H9 (cell line): Measurements from ENCODE around the gene GAL3ST3. TPM values are rescaled to one million over a fixed set of nuclear protein-coding genes. Genes with fewer than 3 reads are reported as not detected.

Experiments used
- DNase-seq: peaks from one replicate; pipeline ENCODE4 v3.0.0-alpha.2; 2017
- H2AFZ ChIP-seq: one replicate; pipeline ENCODE4 v1.6.1; 2013; ENCODE audit warnings: mild to moderate bottlenecking, low read length, control low read depth, moderate library complexity
- H2AK5ac ChIP-seq: 2 replicates; pipeline ENCODE4 v1.6.1; 2013; ENCODE audit warnings: low read length, control low read depth, mixed read lengths; ENCODE audit not compliant: insufficient read length
- H2BK120ac ChIP-seq: one replicate; pipeline ENCODE4 v1.6.1; 2013; ENCODE audit warnings: low read depth, mild to moderate bottlenecking, low read length, control low read depth, inconsistent platforms; ENCODE audit not compliant: poor library complexity, severe bottlenecking
- H2BK12ac ChIP-seq: 2 replicates; pipeline ENCODE4 v1.6.1; 2013; ENCODE audit warnings: low read length, control low read depth, mixed read lengths, low read depth; ENCODE audit not compliant: insufficient read length
- H2BK15ac ChIP-seq: 2 replicates; pipeline ENCODE4 v1.6.1; 2013; ENCODE audit warnings: low read depth, low read length, control low read depth
- H2BK20ac ChIP-seq: one replicate; pipeline ENCODE4 v1.6.1; 2013; ENCODE audit warnings: low read depth, mild to moderate bottlenecking, low read length, control low read depth, inconsistent platforms; ENCODE audit not compliant: poor library complexity, severe bottlenecking
- H2BK5ac ChIP-seq: 2 replicates; pipeline ENCODE4 v1.6.1; 2013; ENCODE audit warnings: low read length, control low read depth, mixed read lengths; ENCODE audit not compliant: insufficient read length
- H3K14ac ChIP-seq: 2 replicates; pipeline ENCODE4 v1.6.1; 2013; ENCODE audit warnings: low read length, control low read depth; ENCODE audit not compliant: insufficient read depth
- H3K18ac ChIP-seq: 2 replicates; pipeline ENCODE4 v1.6.1; 2013; ENCODE audit warnings: low read depth, mild to moderate bottlenecking, mixed read lengths, low read length, control low read depth; ENCODE audit not compliant: insufficient read length
- H3K23ac ChIP-seq: 2 replicates; pipeline ENCODE4 v1.6.1; 2013; ENCODE audit warnings: low read length, control low read depth, mixed read lengths, low read depth; ENCODE audit not compliant: insufficient read length
- H3K23me2 ChIP-seq: 2 replicates; pipeline ENCODE4 v1.6.1; 2013; ENCODE audit warnings: low read depth, mild to moderate bottlenecking, mixed read lengths, low read length, control low read depth; ENCODE audit not compliant: insufficient read length, poor library complexity, severe bottlenecking
- H3K27ac ChIP-seq: 2 replicates; pipeline ENCODE4 v1.5.1; 2013; ENCODE audit warnings: low read length, control low read depth, mixed read lengths, low read depth; ENCODE audit not compliant: insufficient read length
- H3K27me3 ChIP-seq: 2 replicates; pipeline ENCODE4 v1.6.1; 2013; ENCODE audit warnings: low read length, control low read depth, inconsistent platforms; ENCODE audit not compliant: insufficient read depth
- H3K4ac ChIP-seq: 2 replicates; pipeline ENCODE4 v1.6.1; 2013; ENCODE audit warnings: low read depth, mild to moderate bottlenecking, control low read depth, inconsistent platforms, low read length, moderate library complexity
- H3K4me1 ChIP-seq: 2 replicates; pipeline ENCODE4 v1.6.1; 2013; ENCODE audit warnings: low read length, control low read depth, inconsistent platforms; ENCODE audit not compliant: insufficient read depth
- H3K4me2 ChIP-seq: 2 replicates; pipeline ENCODE4 v1.6.1; 2013; ENCODE audit warnings: low read length, control low read depth, mixed read lengths; ENCODE audit not compliant: insufficient read length, insufficient read depth
- H3K56ac ChIP-seq: 2 replicates; pipeline ENCODE4 v1.6.1; 2013; ENCODE audit warnings: low read depth, mild to moderate bottlenecking, mixed read lengths, low read length, control low read depth; ENCODE audit not compliant: insufficient read length
- H3K79me1 ChIP-seq: 2 replicates; pipeline ENCODE4 v1.6.1; 2013; ENCODE audit warnings: low read depth, mild to moderate bottlenecking, moderate library complexity, low read length, control low read depth, inconsistent platforms; ENCODE audit not compliant: insufficient read depth, poor library complexity, severe bottlenecking
- H3K79me2 ChIP-seq: 2 replicates; pipeline ENCODE4 v1.6.1; 2013; ENCODE audit warnings: low read length, control low read depth, inconsistent platforms; ENCODE audit not compliant: insufficient read depth
- H3K9ac ChIP-seq: 2 replicates; pipeline ENCODE4 v1.6.1; 2013; ENCODE audit warnings: low read length, control low read depth, mixed read lengths; ENCODE audit not compliant: insufficient read length; ENCODE audit errors: extremely low read depth
- H3K9me3 ChIP-seq: one replicate; pipeline ENCODE4 v1.6.1; 2013; ENCODE audit warnings: low read depth, low read length, inconsistent platforms; ENCODE audit not compliant: control insufficient read depth
- H3T11ph ChIP-seq: one replicate; pipeline ENCODE4 v1.6.1; 2013; ENCODE audit warnings: mild to moderate bottlenecking, low read length, control low read depth, inconsistent platforms
- H4K20me1 ChIP-seq: one replicate; pipeline ENCODE4 v1.6.1; 2013; ENCODE audit not compliant: control insufficient read depth, insufficient read length, insufficient read depth
- H4K5ac ChIP-seq: 2 replicates; pipeline ENCODE4 v1.6.1; 2013; ENCODE audit warnings: low read depth, mild to moderate bottlenecking, mixed read lengths, low read length, control low read depth; ENCODE audit not compliant: insufficient read length
- H4K8ac ChIP-seq: replicated peaks from 2 replicates; pipeline ENCODE4 v1.6.1; 2013; ENCODE audit warnings: low read length, control low read depth, mixed read lengths, low read depth; ENCODE audit not compliant: insufficient read length
- H4K91ac ChIP-seq: 2 replicates; pipeline ENCODE4 v1.6.1; 2013; ENCODE audit warnings: low read depth, mild to moderate bottlenecking, moderate library complexity, mixed read lengths, low read length, control low read depth; ENCODE audit not compliant: insufficient read length
- H3K27ac Mint-ChIP-seq, 3 experiments: 2 replicates in 2 of 3; 3 replicates in 1 of 3; pipeline ENCODE4 v1.8.0; 2020 to 2021; ENCODE audit warnings: mixed read lengths in 3 of 3, mild to moderate bottlenecking in 1 of 3, moderate library complexity in 1 of 3
- H3K27me3 Mint-ChIP-seq: 2 replicates; pipeline ENCODE4 v1.8.0; 2021; ENCODE audit warnings: low read depth, mild to moderate bottlenecking, moderate library complexity, mixed read lengths
- H3K36me3 Mint-ChIP-seq, 3 experiments: 2 replicates in 2 of 3; 3 replicates in 1 of 3; pipeline ENCODE4 v1.8.0; 2020 to 2021; ENCODE audit warnings: low read depth in 3 of 3, mixed read lengths in 3 of 3; ENCODE audit not compliant: insufficient read depth in 1 of 3
- H3K4me1 Mint-ChIP-seq, 2 experiments: 2 replicates each; pipeline ENCODE4 v1.8.0; 2020; ENCODE audit warnings: mixed read lengths in 2 of 2
- H3K4me3 Mint-ChIP-seq, 2 experiments: 2 replicates in 1 of 2; 3 replicates in 1 of 2; pipeline ENCODE4 v1.8.0; 2020 to 2021; ENCODE audit warnings: mild to moderate bottlenecking in 2 of 2, mixed read lengths in 2 of 2, moderate library complexity in 1 of 2
- H3K9me3 Mint-ChIP-seq, 2 experiments: 2 replicates in 1 of 2; 3 replicates in 1 of 2; pipeline ENCODE4 v1.8.0; 2020; ENCODE audit warnings: mild to moderate bottlenecking in 2 of 2, mixed read lengths in 2 of 2, moderate library complexity in 1 of 2
- WGBS: extraction: QIAGEN DNeasy Blood & Tissue Kit; methylation state at CpG from one replicate; pipeline ENCODE4 v1.1.7; 2013; ENCODE audit warnings: missing lambda C conversion rate, low lambda C conversion rate, mixed read lengths; ENCODE audit not compliant: insufficient read length; ENCODE audit errors: extremely low coverage; 5-methylcytosine and 5-hydroxymethylcytosine counted together
- total RNA-seq: library from RNA; stranded (reverse); gene quantifications from 2 replicates; pipeline ENCODE4 v1.2.1, GENCODE V29; 2021
- TF ChIP-seq, protein P1 (sequence below): fragments of 200-600 bp; sonication (generic); conservative IDR thresholded peaks from 3 replicates; pipeline ENCODE4 v1.8.0; 2021; ENCODE audit warnings: antibody characterized with exemption, mild to moderate bottlenecking

The GAL3ST3 gene
- total RNA-seq, 1 experiment from 2014 or later = 17.2 TPM

DNA sequence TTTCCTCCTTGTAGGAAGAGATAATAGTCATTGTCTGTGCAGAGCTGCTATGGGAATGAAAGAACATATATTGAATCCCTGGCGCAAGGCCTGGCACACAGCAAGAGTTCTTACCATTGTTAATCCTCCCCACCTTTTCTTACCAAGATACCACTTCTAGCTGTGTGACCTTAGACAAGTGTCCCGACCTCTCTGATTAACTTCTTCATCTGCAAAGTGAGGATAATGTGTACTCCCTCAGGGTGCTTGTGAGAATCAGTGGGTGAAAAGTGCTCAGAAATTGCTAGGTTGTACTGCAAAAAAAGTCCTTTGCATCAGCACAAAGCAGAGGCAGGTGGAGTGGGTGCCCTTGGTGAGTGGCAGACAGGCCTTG, 40.9 kb downstream of the GAL3ST3 start:
- H2AFZ ChIP-seq = no peak overlapping the region
- H4K5ac ChIP-seq = no peak overlapping the region
- no peak overlapping the region for H3K9ac ChIP-seq
- TF ChIP-seq, protein P1, sequence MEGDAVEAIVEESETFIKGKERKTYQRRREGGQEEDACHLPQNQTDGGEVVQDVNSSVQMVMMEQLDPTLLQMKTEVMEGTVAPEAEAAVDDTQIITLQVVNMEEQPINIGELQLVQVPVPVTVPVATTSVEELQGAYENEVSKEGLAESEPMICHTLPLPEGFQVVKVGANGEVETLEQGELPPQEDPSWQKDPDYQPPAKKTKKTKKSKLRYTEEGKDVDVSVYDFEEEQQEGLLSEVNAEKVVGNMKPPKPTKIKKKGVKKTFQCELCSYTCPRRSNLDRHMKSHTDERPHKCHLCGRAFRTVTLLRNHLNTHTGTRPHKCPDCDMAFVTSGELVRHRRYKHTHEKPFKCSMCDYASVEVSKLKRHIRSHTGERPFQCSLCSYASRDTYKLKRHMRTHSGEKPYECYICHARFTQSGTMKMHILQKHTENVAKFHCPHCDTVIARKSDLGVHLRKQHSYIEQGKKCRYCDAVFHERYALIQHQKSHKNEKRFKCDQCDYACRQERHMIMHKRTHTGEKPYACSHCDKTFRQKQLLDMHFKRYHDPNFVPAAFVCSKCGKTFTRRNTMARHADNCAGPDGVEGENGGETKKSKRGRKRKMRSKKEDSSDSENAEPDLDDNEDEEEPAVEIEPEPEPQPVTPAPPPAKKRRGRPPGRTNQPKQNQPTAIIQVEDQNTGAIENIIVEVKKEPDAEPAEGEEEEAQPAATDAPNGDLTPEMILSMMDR = no peak
- no peaks in the 10 kb centered on the region for H3K79me1 ChIP-seq
- H2BK15ac ChIP-seq = no peak overlapping the region
- no peaks in the 10 kb centered on the region for H3K4me1 ChIP-seq
- H3K23ac ChIP-seq = no peak overlapping the region
- no CpG with 5 or more reads among the region's 2 CpGs for WGBS
- no peak overlapping the region for H4K91ac ChIP-seq
- peaks cover 6% of the 10 kb centered on the region for H3K23me2 ChIP-seq
- no peak for DNase-seq
- Mint-ChIP-seq H3K27ac (no peak overlapping the region; a peak in 1 of 7 replicates), H3K27me3 (no peaks in the 10 kb centered on the region; the same call in 1 of the 2 replicates), H3K36me3 (peaks cover 5 to 28% (median 22%) of the 10 kb centered on the region in 3 experiments; a peak in 5 of 7 replicates), H3K4me3 (no peak overlapping the region), H3K4me1 (peaks cover 21 to 34% of the 10 kb centered on the region in 2 experiments), H3K9me3 (no peaks in the 10 kb centered on the region)
- no peak overlapping the region for H2BK5ac ChIP-seq
- no peak overlapping the region for H3K14ac ChIP-seq
- H3K4me2 ChIP-seq = no peak overlapping the region
- peaks cover 3% of the 10 kb centered on the region; the same call in 1 of the 2 replicates for H3K79me2 ChIP-seq
- no peak overlapping the region for H2BK120ac ChIP-seq
- no peak overlapping the region for H3K27ac ChIP-seq
- no peak overlapping the region for H3K18ac ChIP-seq
- H3K4ac ChIP-seq = no peak overlapping the region
- H3T11ph ChIP-seq = no peak overlapping the region
- H3K27me3 ChIP-seq = peaks cover 4% of the 10 kb centered on the region; the same call in 1 of the 2 replicates
- no peaks in the 10 kb centered on the region for H4K20me1 ChIP-seq
- no peak overlapping the region for H2BK20ac ChIP-seq
- H3K56ac ChIP-seq = no peak overlapping the region
- H3K9me3 ChIP-seq = no peaks in the 10 kb centered on the region
- no peak overlapping the region for H2BK12ac ChIP-seq
- no peak overlapping the region for H2AK5ac ChIP-seq
- H4K8ac ChIP-seq = no peak overlapping the region
